ENCODE data around the gene LMO7. TPM values are rescaled to one million over a fixed set of nuclear protein-coding genes. Genes with fewer than 3 reads are reported as not detected.

Gene LMO7
- total RNA-seq: 1 to 10 TPM; 2.0 to 3.5 TPM

GRCh38 chr13:75635828-75636435 is at the start of gene LMO7:
Gene LMO7, plus strand, starts transcription at chr13:75636330. Its CDS starts 328 bp downstream, at chr13:75636658.
- ChIA-PET CTCF (no interaction called here), POLR2A (no interaction called here)

- POLR2A ChIA-PET: no interaction called here
- CTCF ChIA-PET: no interaction called here
These were observed 48.5 kb upstream of the LMO7 start for GRCh38 chr13:75587679-75588078.

- CTCF ChIA-PET: no interaction called here
These were observed 39.4 kb upstream of the LMO7 start for GRCh38 chr13:75596657-75597182.

GRCh38 chr13:75600371-75600770 is 35.8 kb upstream of the LMO7 start:
- ChIA-PET POLR2A (no interaction called here), CTCF (no interaction called here)

More at GRCh38 chr13:75596657-75597182, 39.4 kb upstream of the LMO7 start:
- POLR2A ChIA-PET: no interaction called here

- ChIA-PET CTCF (no interaction called here), POLR2A (no interaction called here)
These were observed 33.1 kb upstream of the LMO7 start for GRCh38 chr13:75603038-75603437.

GRCh38 chr13:75607447-75607846 is 28.7 kb upstream of the LMO7 start:
- ChIA-PET POLR2A (no interaction called here), CTCF (no interaction called here)

- ChIA-PET POLR2A (no interaction called here), CTCF (no interaction called here)
These were observed 25.7 kb upstream of the LMO7 start for GRCh38 chr13:75610466-75610865.

GRCh38 chr13:75612354-75612753 is 23.8 kb upstream of the LMO7 start:
- CTCF ChIA-PET: no interaction called here
- POLR2A ChIA-PET: no interaction called here

GRCh38 chr13:75617230-75617629 is 18.9 kb upstream of the LMO7 start:
- CTCF ChIA-PET: no interaction called here

GRCh38 chr13:75618308-75618707 is 17.8 kb upstream of the LMO7 start:
- ChIA-PET CTCF (no interaction called here), POLR2A (no interaction called here)

More at GRCh38 chr13:75617230-75617629, 18.9 kb upstream of the LMO7 start:
- POLR2A ChIA-PET: no interaction called here

- POLR2A ChIA-PET: no interaction called here
- CTCF ChIA-PET: no interaction called here
These were observed 16.1 kb upstream of the LMO7 start for GRCh38 chr13:75620020-75620419.

GRCh38 chr13:75621147-75621546 is 15.0 kb upstream of the LMO7 start:
- CTCF ChIA-PET: no interaction called here

GRCh38 chr13:75628801-75629200 is 7.3 kb upstream of the LMO7 start:
- ChIA-PET CTCF (no interaction called here), POLR2A (no interaction called here)

More at GRCh38 chr13:75621147-75621546, 15.0 kb upstream of the LMO7 start:
- POLR2A ChIA-PET: no interaction called here

- ChIA-PET POLR2A (interaction anchor here (0.5 to 0.7 kb wide), 2 partner anchors 84 to 880 kb away, joined by 3 to 11 read pairs; partner anchors contain the start of gene UCHL3), CTCF (interaction anchor here (1.0 kb wide), 1 partner anchor 19 kb away, joined by 4 read pairs; no protein-coding TSS in a partner anchor)
These were observed 2.8 kb upstream of the LMO7 start for GRCh38 chr13:75633285-75633684.

- ChIA-PET CTCF (no interaction called here), POLR2A (no interaction called here)
These were observed 866 bp upstream of the LMO7 start for GRCh38 chr13:75635101-75635827.

GRCh38 chr13:75636436-75637180 is 478 bp downstream of the LMO7 start:
- CTCF ChIA-PET: no interaction called here

GRCh38 chr13:75637181-75637750 is 1.1 kb downstream of the LMO7 start:
- CTCF ChIA-PET: no interaction called here
- POLR2A ChIA-PET: no interaction called here

More at GRCh38 chr13:75636436-75637180, 478 bp downstream of the LMO7 start:
- POLR2A ChIA-PET: no interaction called here

- POLR2A ChIA-PET: no interaction called here
- CTCF ChIA-PET: no interaction called here
These were observed 3.3 kb downstream of the LMO7 start for GRCh38 chr13:75639454-75639853.

- ChIA-PET POLR2A (no interaction called here), CTCF (no interaction called here)
These were observed 4.9 kb downstream of the LMO7 start for GRCh38 chr13:75641026-75641425.

GRCh38 chr13:75643182-75643581 is 7.1 kb downstream of the LMO7 start:
- ChIA-PET CTCF (no interaction called here), POLR2A (no interaction called here)

GRCh38 chr13:75643693-75644092 is 7.6 kb downstream of the LMO7 start:
- ChIA-PET CTCF (no interaction called here), POLR2A (no interaction called here)
